Neutrophil (primary cell): ENCODE data around the gene MARCHF3.
"Not testable (repeated sequence)": the region's sequence is repeated elsewhere in the genome, so short reads cannot be mapped to it uniquely, and the experiment has no call there.

Source experiments
- H3K27ac ChIP-seq: fragments of 200-600 bp; sonication (generic); 2 replicates; pipeline ENCODE4 v1.5.1; 2016; ENCODE audit warnings: mild to moderate bottlenecking, moderate library complexity
- H3K27me3 ChIP-seq: fragments of 200-600 bp; sonication (generic); 2 replicates; pipeline ENCODE4 v1.6.0; 2016; ENCODE audit warnings: mild to moderate bottlenecking
- H3K36me3 ChIP-seq: fragments of 200-600 bp; sonication (generic); 2 replicates; pipeline ENCODE4 v1.5.1; 2017
- H3K4me1 ChIP-seq, 2 experiments: fragments of 200-600 bp in 1 of 2; sonication (generic) in 1 of 2; 1 replicate in 1 of 2; 2 replicates in 1 of 2; pipeline versions ENCODE4 v1.5.1 to v1.6.1; 2013 to 2016; ENCODE audit warnings: low read depth in 1 of 2, low read length in 1 of 2, mild to moderate bottlenecking in 1 of 2, moderate library complexity in 1 of 2; ENCODE audit not compliant: control insufficient read depth in 1 of 2, insufficient read depth in 1 of 2
- H3K4me3 ChIP-seq, 2 experiments: fragments of 200-600 bp in 1 of 2; sonication (generic) in 1 of 2; 1 replicate in 1 of 2; 2 replicates in 1 of 2; pipeline ENCODE4 v1.5.1; 2013 to 2016; ENCODE audit warnings: low read depth in 1 of 2, low read length in 1 of 2, mild to moderate bottlenecking in 1 of 2, moderate library complexity in 1 of 2
- H3K9me3 ChIP-seq: fragments of 200-600 bp; sonication (generic); 2 replicates; pipeline ENCODE4 v1.5.1; 2016
- TF ChIP-seq, protein P1 (sequence below): fragments of 200-600 bp; sonication (generic); IDR thresholded peaks from 2 replicates; pipeline ENCODE4 v1.5.1; 2016; ENCODE audit warnings: antibody characterized with exemption

The MARCHF3 gene

DNA sequence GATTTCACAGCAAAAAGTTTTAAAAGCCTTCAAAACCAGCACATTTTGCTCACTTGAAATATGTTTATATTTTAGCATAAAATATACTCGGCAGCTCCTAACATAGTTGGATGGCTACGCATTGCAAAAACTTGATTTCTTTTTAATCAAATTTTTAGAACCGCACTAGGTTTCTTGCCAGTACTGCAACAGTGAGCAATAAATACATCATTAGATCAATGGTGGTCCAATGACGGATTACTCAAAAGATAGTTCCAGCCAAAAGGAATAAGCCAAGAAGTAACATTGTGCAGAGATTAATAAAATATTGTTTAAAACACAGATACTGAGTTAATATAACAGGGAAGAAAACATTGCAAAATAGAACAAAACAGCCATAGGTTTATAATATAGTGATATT, 5.5 kb downstream of the MARCHF3 start:
- TF ChIP-seq, protein P1, sequence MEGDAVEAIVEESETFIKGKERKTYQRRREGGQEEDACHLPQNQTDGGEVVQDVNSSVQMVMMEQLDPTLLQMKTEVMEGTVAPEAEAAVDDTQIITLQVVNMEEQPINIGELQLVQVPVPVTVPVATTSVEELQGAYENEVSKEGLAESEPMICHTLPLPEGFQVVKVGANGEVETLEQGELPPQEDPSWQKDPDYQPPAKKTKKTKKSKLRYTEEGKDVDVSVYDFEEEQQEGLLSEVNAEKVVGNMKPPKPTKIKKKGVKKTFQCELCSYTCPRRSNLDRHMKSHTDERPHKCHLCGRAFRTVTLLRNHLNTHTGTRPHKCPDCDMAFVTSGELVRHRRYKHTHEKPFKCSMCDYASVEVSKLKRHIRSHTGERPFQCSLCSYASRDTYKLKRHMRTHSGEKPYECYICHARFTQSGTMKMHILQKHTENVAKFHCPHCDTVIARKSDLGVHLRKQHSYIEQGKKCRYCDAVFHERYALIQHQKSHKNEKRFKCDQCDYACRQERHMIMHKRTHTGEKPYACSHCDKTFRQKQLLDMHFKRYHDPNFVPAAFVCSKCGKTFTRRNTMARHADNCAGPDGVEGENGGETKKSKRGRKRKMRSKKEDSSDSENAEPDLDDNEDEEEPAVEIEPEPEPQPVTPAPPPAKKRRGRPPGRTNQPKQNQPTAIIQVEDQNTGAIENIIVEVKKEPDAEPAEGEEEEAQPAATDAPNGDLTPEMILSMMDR: no peak
- peaks cover 19% of the 10 kb centered on the region for H3K27me3 ChIP-seq
- peaks cover 13 to 14% of the 10 kb centered on the region in 2 experiments for H3K4me1 ChIP-seq
- no peak overlapping the region for H3K27ac ChIP-seq
- H3K4me3 ChIP-seq: no peak overlapping the region
- H3K9me3 ChIP-seq: no peaks in the 10 kb centered on the region
- no peaks in the 10 kb centered on the region for H3K36me3 ChIP-seq

DNA sequence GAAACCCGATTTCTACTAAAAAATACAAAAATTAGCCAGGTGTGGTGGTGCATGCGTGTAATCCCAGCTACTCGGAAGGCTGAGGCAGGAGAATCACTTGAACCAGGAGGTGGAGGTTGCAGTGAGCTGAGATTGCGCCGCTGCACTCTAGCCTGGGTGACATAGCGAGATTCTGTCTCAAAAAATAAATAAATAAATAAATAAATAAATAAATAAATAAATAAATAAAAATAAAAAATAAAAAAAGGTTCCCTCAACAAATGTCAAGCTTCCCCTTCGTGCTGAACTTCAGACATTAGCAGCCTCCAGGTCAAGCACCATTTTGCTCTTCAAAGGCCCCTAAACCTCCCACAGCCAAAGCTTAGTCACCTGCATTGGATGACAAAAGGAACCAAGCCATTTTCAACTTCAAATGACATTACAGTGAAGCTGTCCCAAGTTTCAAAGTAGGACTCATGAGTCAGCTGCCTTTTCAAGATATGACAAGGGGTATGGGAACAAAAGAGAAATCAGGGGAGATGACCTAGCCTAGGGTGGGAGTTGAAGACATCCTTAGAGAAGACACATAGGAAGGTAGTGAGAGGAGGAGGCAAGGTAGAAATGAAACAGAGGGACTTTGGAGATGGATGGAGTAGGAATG, 6.7 kb downstream of the MARCHF3 start:
- not testable (repeated sequence) for H3K4me1 ChIP-seq, H3K36me3 ChIP-seq, H3K27me3 ChIP-seq, H3K9me3 ChIP-seq, H3K27ac ChIP-seq, H3K4me3 ChIP-seq

DNA sequence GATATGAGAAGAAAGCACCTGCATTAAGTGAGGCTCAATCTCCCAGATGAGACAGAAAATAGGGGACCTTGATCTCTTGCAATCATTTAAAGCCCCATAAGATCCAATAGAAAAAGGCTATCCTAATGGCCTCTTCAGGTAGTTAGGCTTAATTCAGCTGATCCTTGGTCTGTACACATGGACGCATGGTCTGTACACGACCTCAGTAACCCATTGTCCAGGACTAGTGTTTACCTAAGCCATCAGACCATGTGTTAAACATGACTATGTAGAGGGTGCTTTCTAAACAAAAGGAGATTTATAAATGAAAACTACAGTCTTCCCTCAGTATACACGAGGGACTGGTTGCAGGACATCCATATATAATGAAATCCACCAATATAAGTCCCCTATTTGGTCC, 7.5 kb downstream of the MARCHF3 start:
- TF ChIP-seq, protein P1: no peak
- no peaks in the 10 kb centered on the region for H3K4me1 ChIP-seq
- H3K9me3 ChIP-seq: no peaks in the 10 kb centered on the region
- H3K27me3 ChIP-seq: peaks cover 5% of the 10 kb centered on the region
- no peak overlapping the region for H3K27ac ChIP-seq
- H3K36me3 ChIP-seq: no peaks in the 10 kb centered on the region
- no peak overlapping the region for H3K4me3 ChIP-seq

DNA sequence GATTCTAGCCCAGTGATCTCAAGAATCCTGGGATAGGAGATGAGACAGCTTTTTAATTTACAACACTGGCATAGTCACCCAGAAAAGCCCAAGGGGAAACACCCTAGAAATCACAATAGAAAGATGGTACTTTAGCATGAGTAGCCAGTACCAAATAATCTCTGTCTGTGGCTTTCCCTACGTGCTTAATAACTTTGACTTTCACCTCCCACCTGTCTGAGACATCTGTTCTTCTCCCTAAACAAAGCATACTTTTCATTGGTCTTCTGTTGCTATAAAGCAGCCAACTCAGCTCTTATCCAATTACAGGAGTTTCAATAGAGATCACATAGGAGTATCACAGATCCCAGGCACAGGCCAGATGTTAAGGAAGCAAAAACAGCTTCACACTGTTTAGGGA, 10.4 kb downstream of the MARCHF3 start:
- no peaks in the 10 kb centered on the region for H3K27me3 ChIP-seq
- H3K4me1 ChIP-seq: no peaks in the 10 kb centered on the region
- TF ChIP-seq, protein P1: no peak
- H3K36me3 ChIP-seq: no peaks in the 10 kb centered on the region
- H3K4me3 ChIP-seq: no peak overlapping the region
- no peaks in the 10 kb centered on the region for H3K9me3 ChIP-seq
- H3K27ac ChIP-seq: no peak overlapping the region

DNA sequence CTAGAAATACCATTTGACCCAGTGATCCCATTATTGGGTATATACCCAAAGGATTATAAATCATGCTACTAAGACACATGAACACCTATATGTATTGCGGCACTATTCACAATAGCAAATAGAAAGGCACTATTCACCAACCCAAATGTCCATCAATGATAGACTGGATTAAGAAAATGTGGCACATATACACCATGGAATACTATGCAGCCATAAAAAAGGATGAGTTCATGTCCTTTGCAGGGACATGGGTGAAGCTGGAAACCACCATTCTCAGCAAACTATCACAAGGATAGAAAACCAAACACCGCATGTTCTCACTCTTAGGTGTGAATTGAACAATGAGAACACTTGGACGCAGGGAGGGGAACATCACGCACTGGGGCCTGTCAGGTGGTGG, 13.6 kb downstream of the MARCHF3 start:
- H3K4me1 ChIP-seq, H3K27ac ChIP-seq, H3K4me3 ChIP-seq, H3K36me3 ChIP-seq, H3K27me3 ChIP-seq, H3K9me3 ChIP-seq: not testable (repeated sequence)

DNA sequence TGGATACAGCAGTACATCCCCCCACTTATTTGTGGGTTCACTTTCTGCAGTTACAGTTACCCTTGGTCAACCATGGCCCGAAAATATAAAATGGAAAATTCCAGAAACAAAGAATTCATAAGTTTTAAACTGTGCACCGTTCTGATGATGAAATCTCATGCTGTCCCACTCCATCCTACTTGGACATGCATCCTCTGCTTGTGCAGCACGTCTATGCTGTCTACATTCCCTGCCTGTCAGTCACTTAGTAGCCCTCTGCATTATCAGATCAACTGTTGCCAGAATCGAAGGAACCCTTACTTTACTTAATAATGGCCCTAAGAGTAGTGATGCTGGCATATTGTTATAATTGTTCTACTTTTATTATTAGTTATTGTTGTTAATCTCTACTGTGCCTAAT, 14.6 kb downstream of the MARCHF3 start:
- Histone ChIP-seq H3K4me1 (no peaks in the 10 kb centered on the region), H3K36me3 (no peaks in the 10 kb centered on the region), H3K4me3 (no peak overlapping the region), H3K27me3 (no peaks in the 10 kb centered on the region), H3K9me3 (no peaks in the 10 kb centered on the region), H3K27ac (no peak overlapping the region)
- TF ChIP-seq, protein P1: no peak

DNA sequence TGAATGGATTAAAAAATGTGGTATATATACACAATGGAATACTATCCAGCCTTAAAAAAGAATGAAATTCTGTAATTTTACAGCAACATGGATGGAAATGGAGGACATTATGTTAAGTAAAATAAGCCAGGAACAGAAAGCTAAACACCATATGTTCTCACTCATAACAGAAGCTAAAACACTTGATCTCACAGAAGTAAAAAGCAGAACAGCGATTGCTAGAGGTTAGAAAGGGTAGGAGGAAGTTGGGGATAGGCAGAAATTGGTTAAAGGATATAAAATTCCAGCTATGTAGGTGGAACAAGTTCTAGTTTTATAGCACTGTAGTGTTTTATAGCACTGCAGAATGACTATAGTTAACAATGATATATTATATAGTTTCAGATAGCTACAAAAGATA, 15.8 kb downstream of the MARCHF3 start:
- no peaks in the 10 kb centered on the region for H3K27me3 ChIP-seq
- TF ChIP-seq, protein P1: no peak
- H3K4me1 ChIP-seq: no peaks in the 10 kb centered on the region
- no peaks in the 10 kb centered on the region for H3K36me3 ChIP-seq
- no peak overlapping the region for H3K4me3 ChIP-seq
- H3K9me3 ChIP-seq: no peaks in the 10 kb centered on the region
- no peak overlapping the region for H3K27ac ChIP-seq
